Activated CD8-positive, alpha-beta memory T cell treated with anti-CD3 and anti-CD28 coated beads, Interleukin-2, amount 50 U/mL, for 24 hours (primary cell): ENCODE data around the gene B4GALNT4.
"Not testable (repeated sequence)": the region's sequence is repeated elsewhere in the genome, so short reads cannot be mapped to it uniquely, and the experiment has no call there.

ENCODE experiments used
- DNase-seq: peaks from one replicate; pipeline ENCODE4 v3.0.0-alpha.2; 2020; ENCODE audit errors: extremely low read depth

The B4GALNT4 gene

GRCh38 chr11:391117-392017 is 22.1 kb downstream of the B4GALNT4 start:
- no peak for DNase-seq

GRCh38 chr11:392102-392777 is 22.9 kb downstream of the B4GALNT4 start:
- DNase-seq: no peak

GRCh38 chr11:393219-394033 is 24.1 kb downstream of the B4GALNT4 start:
- no peak for DNase-seq

- DNase-seq: no peak
Observed at GRCh38 chr11:394034-394857, 24.9 kb downstream of the B4GALNT4 start, which contains the start of gene PKP3. TSS of gene PKP3 (plus strand) at chr11:394209. CDS start at chr11:394293, 84 bp downstream.

GRCh38 chr11:394858-395655 is 25.8 kb downstream of the B4GALNT4 start:
- DNase-seq: no peak

GRCh38 chr11:395866-396265 is 26.6 kb downstream of the B4GALNT4 start:
- no peak for DNase-seq

- no peak for DNase-seq
Observed at GRCh38 chr11:396511-396947, 27.2 kb downstream of the B4GALNT4 start.

- DNase-seq: no peak
Observed at GRCh38 chr11:396948-397548, 27.7 kb downstream of the B4GALNT4 start.

GRCh38 chr11:398826-399225 is 29.5 kb downstream of the B4GALNT4 start:
- no peak for DNase-seq

GRCh38 chr11:399731-400211 is 30.5 kb downstream of the B4GALNT4 start:
- DNase-seq: no peak

- DNase-seq: no peak
Observed at GRCh38 chr11:400241-400689, 31.0 kb downstream of the B4GALNT4 start.

- DNase-seq: not testable (repeated sequence)
Observed at GRCh38 chr11:401196-401595, 31.9 kb downstream of the B4GALNT4 start.

- DNase-seq: no peak
Observed at GRCh38 chr11:403021-403760, 33.9 kb downstream of the B4GALNT4 start.

- no peak for DNase-seq
Observed at GRCh38 chr11:403761-404431, 34.6 kb downstream of the B4GALNT4 start.

GRCh38 chr11:404551-405264 is 35.4 kb downstream of the B4GALNT4 start:
- DNase-seq: no peak

GRCh38 chr11:405323-405953 is 36.1 kb downstream of the B4GALNT4 start:
- no peak for DNase-seq
